Astrocyte (in vitro differentiated cells and primary cell): ENCODE results near the gene TINCR.

Source experiments
- CTCF ChIP-seq: IDR thresholded peaks from 2 replicates; pipeline ENCODE4 v1.5.1; 2011; ENCODE audit warnings: low read depth, mild to moderate bottlenecking, inconsistent platforms, low read length, moderate library complexity; ENCODE audit not compliant: insufficient read depth
- EZH2 ChIP-seq: IDR thresholded peaks from 2 replicates; pipeline ENCODE4 v1.6.1; 2012; ENCODE audit warnings: mild to moderate bottlenecking, low read length, inconsistent platforms; ENCODE audit not compliant: insufficient read depth

GRCh38 chr19:5522106-5522505, 45.6 kb downstream of the TINCR start:
- TF ChIP-seq CTCF: no peak
- no peak for TF ChIP-seq EZH2
